Astrocyte (in vitro differentiated cells and primary cell): ENCODE measurements around the gene GRHL1.

Experiments
- EZH2 ChIP-seq: IDR thresholded peaks from 2 replicates; pipeline ENCODE4 v1.6.1; 2012; ENCODE audit warnings: mild to moderate bottlenecking, low read length, inconsistent platforms; ENCODE audit not compliant: insufficient read depth
- TF ChIP-seq, protein P1 (sequence below): IDR thresholded peaks from 2 replicates; pipeline ENCODE4 v1.5.1; 2011; ENCODE audit warnings: low read depth, mild to moderate bottlenecking, inconsistent platforms, low read length, moderate library complexity; ENCODE audit not compliant: insufficient read depth

DNA sequence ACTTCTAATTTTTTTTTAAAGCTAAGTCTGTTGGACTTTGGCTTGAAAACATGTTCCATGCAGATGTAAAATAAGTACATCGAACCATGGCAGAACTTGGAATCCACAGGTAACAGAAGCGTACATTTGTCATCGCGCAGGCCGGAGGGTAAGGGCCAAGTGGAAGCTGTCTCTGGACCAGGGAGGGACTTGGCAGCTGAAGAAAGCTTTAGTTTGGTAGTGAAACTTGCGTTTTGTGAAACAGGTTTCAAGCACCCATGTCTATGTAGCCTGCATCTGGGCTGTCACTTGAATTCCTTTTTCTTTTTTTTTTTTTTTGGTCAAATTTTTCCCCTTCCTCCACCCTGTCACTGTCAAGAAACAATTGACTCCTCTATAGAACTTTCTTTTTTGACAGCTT lies 20.4 kb downstream of the GRHL1 start:
- TF ChIP-seq, protein P1, sequence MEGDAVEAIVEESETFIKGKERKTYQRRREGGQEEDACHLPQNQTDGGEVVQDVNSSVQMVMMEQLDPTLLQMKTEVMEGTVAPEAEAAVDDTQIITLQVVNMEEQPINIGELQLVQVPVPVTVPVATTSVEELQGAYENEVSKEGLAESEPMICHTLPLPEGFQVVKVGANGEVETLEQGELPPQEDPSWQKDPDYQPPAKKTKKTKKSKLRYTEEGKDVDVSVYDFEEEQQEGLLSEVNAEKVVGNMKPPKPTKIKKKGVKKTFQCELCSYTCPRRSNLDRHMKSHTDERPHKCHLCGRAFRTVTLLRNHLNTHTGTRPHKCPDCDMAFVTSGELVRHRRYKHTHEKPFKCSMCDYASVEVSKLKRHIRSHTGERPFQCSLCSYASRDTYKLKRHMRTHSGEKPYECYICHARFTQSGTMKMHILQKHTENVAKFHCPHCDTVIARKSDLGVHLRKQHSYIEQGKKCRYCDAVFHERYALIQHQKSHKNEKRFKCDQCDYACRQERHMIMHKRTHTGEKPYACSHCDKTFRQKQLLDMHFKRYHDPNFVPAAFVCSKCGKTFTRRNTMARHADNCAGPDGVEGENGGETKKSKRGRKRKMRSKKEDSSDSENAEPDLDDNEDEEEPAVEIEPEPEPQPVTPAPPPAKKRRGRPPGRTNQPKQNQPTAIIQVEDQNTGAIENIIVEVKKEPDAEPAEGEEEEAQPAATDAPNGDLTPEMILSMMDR = no peak
- no peak for TF ChIP-seq EZH2
